Fibroblast of skin of scalp (primary cell): ENCODE measurements around the gene DBP.
A peak's percentile ranks its signal among the peaks of the same experiment; 100 is the strongest.

ENCODE experiments used
- DNase-seq: peaks from one replicate; pipeline ENCODE4 v3.0.0-alpha.2; 2013

The DBP gene

DNA sequence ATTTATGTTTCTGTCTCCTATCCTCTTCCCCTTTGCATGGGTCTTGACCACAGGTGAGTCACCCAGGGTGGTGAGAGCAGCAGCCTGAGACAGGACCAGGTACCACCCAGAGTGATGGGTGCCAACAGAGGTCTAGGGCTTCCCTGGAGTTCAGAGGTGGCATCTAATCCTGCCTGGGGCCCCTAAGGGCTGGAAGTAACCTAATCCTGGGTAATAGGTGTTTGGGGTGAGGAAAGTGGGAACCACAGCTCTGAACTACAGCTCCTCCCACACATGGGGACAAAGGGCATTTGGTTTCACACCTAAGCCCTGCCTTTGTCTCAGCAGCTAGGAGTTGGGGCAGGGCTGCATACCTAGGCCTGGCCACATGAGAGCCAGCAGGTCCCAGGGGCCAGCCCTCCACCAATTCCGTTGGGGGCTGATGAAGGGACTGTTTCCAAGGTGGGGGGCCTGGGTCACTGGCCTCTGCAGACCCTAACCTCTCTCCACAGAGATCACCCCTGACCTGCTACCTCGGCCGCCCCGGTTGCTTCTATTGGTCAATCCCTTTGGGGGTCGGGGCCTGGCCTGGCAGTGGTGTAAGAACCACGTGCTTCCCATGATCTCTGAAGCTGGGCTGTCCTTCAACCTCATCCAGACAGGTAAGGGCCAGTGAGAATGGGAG lies 9.8 kb downstream of the DBP start:
- no peak for DNase-seq

- DNase-seq = no peak
Observed at GRCh38 chr19:48625891-48626327, 11.3 kb downstream of the DBP start.

- DNase-seq = no peak
Observed at GRCh38 chr19:48624791-48625723, 12.1 kb downstream of the DBP start.

DNA sequence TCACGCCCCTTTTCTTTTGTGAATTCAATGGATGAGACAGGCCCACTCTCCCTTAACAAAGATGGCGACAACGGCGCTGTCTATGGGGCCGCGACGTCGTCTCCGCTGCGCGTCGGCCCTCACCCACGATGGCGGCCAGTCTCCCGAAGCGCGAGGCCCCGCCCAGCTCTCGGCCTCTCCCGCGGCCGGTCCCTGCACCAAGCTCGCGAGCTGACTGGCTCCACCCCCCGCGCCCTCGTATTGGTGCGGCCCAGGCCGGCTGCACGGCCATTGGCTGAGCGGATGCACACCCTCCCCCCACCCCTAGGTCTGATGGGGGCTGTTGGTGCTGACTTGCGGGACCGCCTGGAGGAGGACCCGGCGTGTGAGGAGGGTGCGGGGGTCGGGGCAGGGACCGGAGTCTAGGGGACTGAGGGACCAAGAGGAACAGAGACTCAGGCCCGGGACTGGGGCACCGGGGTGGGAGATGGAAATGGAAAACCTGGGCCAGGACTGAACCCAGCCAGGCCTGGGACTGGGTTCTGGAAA lies 13.0 kb downstream of the DBP start:
- DNase-seq = peak; percentile 98

DNA sequence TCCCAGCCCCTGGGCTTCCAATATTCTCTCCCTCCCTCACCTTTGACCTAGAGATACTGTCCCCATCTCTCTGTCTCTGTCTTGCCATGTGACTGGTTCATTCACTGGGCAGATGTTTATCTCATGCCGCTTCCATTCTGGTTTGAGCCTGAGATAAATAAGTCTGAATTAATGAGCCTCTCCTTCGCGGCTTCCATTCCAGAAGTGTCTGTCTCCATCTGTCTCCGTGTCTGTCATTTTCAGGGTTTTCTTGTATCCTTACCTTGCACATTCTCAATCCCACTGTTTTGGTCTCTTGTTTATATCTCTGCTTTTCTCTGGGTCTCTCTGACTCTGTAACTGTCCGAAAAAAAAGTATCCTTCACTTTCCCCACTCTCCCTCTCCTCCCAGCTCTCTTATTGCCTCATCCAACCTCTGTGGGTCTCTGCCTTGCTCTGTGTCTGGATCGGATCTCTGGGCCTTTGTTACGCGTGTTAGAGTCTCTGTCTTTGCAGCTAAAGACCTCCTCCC lies 13.6 kb downstream of the DBP start:
- no peak for DNase-seq

DNA sequence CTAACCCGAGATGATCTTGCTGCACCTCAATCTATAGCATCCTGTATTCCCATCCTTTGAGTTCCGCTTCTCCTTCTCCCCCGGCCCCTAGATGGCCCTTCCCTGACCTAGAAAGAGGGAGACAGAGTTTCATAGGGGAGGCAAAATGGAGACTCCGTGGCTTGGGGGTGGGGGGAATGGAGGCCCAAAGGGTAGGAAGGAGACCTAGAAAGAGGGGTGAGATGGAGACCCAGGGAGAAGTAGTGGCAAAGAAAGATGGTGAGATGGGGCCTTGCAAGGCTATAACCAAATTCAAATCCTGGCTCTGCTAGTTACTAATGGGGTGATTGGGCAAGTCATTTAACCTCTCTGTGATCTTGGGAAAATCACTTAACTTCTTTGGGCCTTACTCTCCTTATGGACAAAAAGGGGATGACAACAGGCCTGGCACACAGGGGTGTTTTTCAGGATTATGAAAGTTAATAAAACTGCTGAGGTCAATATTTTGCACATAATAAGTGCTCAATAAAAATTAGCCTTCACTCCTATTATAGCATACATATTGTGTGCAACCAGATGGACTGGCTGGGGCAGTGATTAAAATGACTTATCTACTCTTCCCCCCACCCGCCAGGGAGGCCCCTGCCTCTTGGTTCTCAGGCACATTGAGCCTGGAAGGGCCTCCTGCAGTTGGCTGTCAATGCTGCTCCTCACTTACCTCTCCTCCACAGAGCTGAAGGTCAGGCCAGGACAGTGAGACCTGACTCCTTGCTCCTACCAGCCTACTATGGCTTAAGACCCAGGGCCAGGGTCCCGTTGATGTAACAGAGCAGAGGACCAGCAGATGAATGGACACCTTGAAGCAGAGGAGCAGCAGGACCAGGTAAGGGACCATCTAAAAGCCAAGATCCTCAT lies 17.2 kb downstream of the DBP start:
- no peak for DNase-seq

DNA sequence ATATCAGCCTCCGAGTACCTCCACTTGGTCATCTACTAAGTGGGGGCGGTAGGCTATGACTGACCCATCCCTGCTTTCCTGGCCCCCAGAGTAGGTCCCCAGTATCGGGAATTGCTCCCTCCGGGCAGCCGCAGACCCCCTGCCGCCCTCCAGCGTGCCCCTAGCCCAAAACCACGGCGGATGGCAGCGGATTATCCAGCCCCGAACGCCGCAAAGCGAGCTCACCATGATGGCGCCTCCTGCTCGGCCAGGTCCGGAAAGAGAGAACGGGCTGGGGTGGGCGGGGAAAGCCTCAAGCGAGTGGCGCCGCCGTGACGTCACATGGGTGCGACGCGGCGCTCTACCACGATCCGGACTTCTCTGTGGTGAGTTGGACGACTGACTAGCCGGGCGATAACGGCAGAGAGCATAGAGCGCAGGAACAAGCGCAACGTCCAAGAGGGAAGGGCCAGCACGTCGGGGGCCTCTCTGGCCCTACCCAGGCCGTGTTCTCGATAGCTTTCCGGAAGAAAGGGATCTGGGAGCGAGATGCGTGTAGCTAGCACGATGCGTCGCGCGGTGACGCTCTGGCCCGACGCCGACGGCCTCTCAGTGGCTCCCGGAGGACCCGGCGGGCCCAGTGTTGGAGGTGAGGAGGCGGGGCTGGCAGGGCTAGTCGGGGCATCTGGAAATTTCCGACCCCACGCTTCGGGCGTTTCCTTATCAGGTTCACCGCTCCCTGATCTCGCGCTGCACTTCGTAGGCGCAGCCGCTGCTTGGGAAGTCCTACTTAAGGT lies 18.1 kb downstream of the DBP start, which contains the start of the genes RPL18 and SPHK2:
TSS of gene RPL18 (minus strand) at position 263 of the 776 bp plus-strand sequence. CDS start at position 228, 35 bp downstream.
TSS of gene SPHK2 (plus strand) at position 591 of the 776 bp plus-strand sequence. CDS start 1,009 bp downstream, outside the sequence.
- peak; percentile 100 for DNase-seq

DNA sequence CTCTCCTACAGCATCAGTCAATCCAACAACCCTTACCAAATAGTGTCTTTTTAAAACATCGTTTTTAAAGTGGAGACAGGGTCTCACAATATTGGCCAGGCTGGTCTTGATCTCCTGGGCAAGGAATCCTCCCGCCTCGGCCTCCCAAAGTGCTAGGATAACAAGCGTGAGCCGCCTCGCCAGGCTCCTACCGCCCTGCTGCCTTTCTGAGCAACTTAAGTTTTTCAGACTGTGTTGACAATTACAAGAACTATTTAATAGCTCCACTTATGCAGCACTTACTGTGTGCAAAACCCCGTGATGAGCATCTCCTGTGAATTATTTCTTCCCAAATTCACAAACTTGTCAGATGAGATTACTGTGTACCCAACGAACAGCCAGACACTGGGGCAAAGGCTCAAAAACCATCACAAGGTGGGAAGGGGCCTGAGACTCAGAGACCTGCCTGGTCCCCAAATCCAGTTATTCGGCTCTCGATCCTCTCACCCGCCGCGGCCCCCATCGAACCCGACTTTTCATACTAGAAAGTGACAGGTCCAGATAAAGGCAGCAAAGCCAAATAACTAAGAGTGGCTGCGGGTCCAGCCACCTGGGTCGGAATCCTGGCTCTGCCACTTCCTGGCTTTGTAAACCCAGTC lies 18.8 kb downstream of the DBP start:
- DNase-seq = no peak

DNA sequence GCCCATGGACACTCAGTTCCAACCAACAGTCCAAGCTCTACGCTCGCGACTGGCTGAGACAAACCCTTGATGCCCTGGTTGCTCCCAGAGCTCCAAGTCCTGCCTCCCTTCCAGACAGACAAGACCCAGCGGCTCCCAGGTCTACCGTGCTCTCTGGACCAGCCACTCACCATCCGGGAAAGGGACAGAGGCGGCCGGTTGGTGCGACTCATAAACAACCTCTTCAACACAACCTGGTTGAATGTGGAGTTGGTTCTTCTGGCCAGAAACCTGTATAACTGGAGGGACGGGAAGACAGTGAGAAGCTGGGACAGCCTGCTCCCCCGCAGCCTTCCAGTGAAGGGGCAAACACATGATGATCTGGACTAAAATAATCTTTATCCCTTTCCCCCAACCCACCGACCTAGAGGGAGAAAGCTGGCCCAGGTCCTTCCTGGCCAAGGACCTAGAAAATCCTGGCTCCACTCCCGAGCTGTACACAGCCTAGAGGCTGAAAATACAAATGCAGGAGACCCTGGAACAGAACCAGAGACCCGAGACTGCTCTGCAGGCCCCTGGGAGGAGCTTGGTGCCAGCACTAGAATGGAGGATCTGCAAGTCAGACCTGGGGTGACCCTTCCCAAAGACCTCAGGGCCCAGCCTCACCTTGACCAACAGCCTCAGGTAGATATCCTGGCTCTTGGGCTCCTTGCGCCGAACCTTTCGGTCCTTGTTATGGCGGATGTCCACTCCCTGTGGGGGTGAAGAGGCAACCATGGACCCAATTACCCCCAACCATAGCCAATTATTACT lies 19.8 kb downstream of the DBP start:
- DNase-seq = no peak

DNA sequence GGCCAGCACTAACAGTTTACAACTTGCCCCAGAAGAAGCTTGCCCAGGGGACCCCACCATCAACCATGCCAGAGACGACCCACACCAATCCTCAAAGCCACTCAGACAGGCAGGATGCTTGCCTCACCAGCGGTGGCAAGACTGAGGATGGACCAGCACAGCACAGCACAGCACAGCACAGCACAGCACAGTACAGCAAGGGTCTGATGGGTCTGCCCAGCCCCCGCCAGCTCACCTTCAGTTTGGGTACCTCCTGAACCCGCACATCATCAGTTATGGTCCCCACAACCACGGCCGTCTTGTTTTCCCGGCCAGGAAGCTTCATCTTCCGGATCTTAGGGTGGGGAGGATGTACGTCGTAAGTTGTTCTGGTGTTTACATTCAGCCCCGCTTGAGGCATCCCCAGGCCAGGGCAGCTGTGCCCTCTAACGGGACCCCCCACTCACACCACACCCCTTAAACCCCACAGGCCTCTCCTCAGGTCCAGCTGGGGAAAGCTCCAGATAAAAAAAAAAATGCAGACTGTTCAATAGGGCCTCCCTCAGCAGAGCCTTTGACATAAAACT lies 20.6 kb downstream of the DBP start:
- no peak for DNase-seq

DNA sequence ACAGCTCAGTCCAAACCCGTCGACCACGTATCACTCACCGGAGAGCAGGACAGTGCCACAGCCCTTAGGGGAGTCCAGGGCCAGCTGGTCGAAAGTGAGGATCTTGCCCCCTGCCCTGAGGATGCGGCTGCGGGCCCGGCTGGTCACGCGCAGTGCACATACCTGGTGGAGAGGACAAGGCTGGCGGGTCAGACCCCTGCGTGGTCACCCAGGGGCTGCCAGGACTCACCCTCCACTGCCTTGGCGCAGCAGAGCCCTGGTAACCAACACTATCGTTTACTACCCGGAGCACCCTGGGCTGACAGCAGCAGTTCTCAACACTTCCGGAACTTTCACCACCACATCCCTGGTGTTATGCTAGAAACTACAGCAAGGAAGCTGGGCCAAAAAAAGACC lies 21.1 kb downstream of the DBP start:
- no peak for DNase-seq

- DNase-seq = no peak
Observed at GRCh38 chr19:48615231-48616040, 21.7 kb downstream of the DBP start.

DNA sequence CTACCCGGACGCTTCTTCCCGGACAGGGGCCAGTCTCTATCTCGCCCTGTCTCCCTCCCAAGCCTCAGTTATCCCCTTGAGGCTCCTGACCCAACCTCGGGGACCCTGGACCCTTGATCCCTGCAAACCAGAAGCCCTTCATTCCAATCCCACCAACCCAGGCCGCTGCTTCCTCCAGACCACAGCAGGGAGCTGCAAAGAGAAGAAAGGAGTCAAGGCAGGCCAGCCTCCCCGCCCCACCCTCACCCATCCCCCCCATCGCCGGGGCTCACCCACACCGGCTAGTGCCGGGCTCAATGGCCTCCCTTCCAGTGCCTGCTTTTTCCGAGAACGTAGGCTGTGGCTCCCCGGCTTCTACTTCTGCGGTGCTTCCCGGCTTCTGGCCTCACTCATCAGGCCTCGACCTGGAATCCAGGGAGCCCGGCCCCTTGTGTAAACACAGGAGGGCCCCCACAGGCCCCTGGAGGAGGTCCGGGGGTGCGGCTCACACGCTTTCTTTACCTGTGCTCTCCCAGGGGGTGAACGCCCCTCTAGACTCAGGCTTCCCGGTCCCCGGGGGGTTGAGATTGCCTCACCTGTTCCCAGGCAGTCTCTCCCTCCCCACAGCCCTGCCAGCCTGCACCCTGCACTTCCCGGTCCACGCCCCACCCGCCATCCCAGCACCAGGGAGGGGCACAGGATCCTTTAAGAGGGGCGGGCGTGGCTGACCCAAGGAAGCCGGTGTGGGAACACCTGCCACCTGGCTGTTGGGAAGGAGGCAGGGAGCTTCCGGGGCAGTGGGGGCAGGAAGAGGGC lies 22.5 kb downstream of the DBP start, which contains the start of gene FAM83E:
TSS of gene FAM83E (minus strand) at position 641 of the 795 bp plus-strand sequence. CDS start 1,704 bp downstream, outside the sequence.
- no peak for DNase-seq

GRCh38 chr19:48613852-48614435 lies 23.2 kb downstream of the DBP start:
- DNase-seq = no peak

DNA sequence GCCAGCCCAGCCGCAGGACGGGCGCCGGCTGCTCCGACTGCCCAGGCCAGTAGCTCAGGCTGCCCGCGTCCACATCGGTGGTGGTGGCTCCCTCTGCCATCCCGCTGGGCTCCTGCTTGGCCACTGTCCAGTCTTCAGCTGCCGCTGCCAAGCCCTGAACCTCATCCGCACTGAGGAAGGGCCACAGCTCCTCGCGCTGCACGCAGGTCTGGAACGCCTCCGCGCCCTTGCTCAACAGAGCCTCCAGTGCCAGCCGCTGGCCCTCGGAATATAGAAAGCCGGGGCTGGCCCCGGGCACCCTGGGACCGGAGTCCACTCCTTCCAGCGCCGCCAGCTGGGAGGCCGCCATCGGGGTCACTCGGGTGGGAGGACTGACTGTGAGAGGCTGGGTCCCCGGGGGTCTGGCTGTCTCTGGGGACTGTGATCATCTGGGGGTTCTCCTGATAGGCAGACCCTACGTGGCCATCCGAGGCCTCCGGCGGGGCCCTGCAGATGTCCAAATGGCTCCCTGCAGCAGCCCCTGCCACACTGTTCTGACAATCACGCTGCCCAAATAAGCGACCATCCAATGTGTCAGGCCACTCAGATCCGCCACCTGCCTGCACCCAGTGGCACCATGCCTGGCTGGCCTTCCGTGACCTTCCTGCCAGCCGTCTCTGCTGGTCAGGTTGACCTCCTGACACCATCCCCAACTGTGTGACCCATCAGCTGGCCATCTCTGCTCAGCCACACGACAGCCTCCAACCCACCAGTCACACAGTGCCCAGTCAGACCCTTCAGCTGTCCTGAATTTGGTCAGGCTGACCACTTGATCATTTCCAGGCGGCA lies 23.9 kb downstream of the DBP start:
- no peak for DNase-seq

DNA sequence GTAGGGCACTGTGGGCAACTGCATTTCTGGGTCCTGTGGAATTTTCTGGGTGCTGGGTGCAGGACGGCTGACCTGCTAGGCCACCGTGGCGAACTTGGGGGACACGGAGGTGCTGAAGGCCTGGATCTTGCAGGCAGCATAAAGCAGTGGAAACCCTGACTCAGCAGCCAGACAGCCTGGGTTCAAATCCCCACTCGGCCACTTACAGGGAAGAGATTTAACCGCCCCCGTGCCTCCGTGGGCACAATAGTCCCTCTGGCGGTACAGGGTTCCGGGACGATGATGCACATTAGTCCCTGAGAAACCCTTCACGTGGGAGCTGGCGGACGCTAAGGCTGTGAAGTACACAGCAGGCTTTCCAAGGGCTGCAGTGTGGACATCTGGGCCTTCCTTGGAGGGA lies 25.3 kb downstream of the DBP start:
- DNase-seq = no peak
